Heart left ventricle (tissue), 16 donors: ENCODE measurements around the gene MRPL19. TPM values are rescaled to one million over a fixed set of nuclear protein-coding genes. Genes with fewer than 3 reads are reported as not detected.
A peak's percentile ranks its signal among the peaks of the same experiment; 100 is the strongest.
"Not testable (repeated sequence)": the region's sequence is repeated elsewhere in the genome, so short reads cannot be mapped to it uniquely, and the experiment has no call there.

Experiments used
- ATAC-seq, 4 donors: fragments of 200-7000 bp; cut with Tn5 transposase; one replicate each; pipeline ENCODE4 v1.9.1; 2020 to 2022; ENCODE audit warnings: moderate library complexity in 4 of 4, mild to moderate bottlenecking in 3 of 4, moderate number of reproducible peaks in 1 of 4
- DNase-seq, 5 donors: peaks; one replicate each; pipeline ENCODE4 v3.0.0-alpha.2; 2020
- H3K27ac ChIP-seq, 12 donors: fragments of 200-600 bp; sonication (generic) in 4 of 12; one replicate each; pipeline versions ENCODE4 v1.5.0 to v1.8.0; 2016 to 2022; ENCODE audit warnings: mild to moderate bottlenecking in 2 of 12
- H3K27me3 ChIP-seq, 9 donors: fragments of 200-600 bp; sonication (generic) in 2 of 9; one replicate each; pipeline versions ENCODE4 v1.5.1 to v1.8.0; 2016 to 2022; ENCODE audit warnings: mild to moderate bottlenecking in 3 of 9
- H3K36me3 ChIP-seq, 9 donors: fragments of 200-600 bp; sonication (generic) in 2 of 9; one replicate each; pipeline versions ENCODE4 v1.5.0 to v1.8.0; 2018 to 2022; ENCODE audit warnings: mild to moderate bottlenecking in 2 of 9
- H3K4me1 ChIP-seq, 12 donors: fragments of 200-600 bp; sonication (generic) in 4 of 12; one replicate each; pipeline versions ENCODE4 v1.5.0 to v1.8.0; 2016 to 2022; ENCODE audit warnings: mild to moderate bottlenecking in 3 of 12
- H3K4me3 ChIP-seq, 12 donors: fragments of 200-600 bp; sonication (generic) in 4 of 12; one replicate each; pipeline versions ENCODE4 v1.5.0 to v1.8.0; 2017 to 2022; ENCODE audit warnings: mild to moderate bottlenecking in 9 of 12, moderate library complexity in 4 of 12
- H3K9me3 ChIP-seq, 12 donors: fragments of 200-600 bp; sonication (generic) in 4 of 12; one replicate each; pipeline versions ENCODE4 v1.5.0 to v1.8.0; 2016 to 2022; ENCODE audit warnings: mild to moderate bottlenecking in 1 of 12
- POLR2A ChIP-seq, 2 donors: fragments of 450-650 bp; IDR thresholded peaks; one replicate each; pipeline ENCODE4 v1.6.1; 2017; ENCODE audit warnings: antibody characterized with exemption in 2 of 2, mild to moderate bottlenecking in 2 of 2, moderate library complexity in 2 of 2
- WGBS, 4 donors: extraction: QIAGEN DNeasy Blood & Tissue Kit in 2 of 4; methylation state at CpG; one replicate each; pipeline versions ENCODE4 v1.1.5 to v1.1.7; 2013 to 2018; 5-methylcytosine and 5-hydroxymethylcytosine counted together
- intact Hi-C, 10 donors: fragments of 100-400 bp; cut with DNase I; formaldehyde crosslinking; loops; one replicate each; pipeline versions ENCODE4 v1.11.1 to v1.14.2; 2022
- polyA plus RNA-seq, 2 donors: library from polyadenylated mRNA; stranded (reverse); fragments of 200-250 nt; gene quantifications; one replicate each; pipeline ENCODE4 v1.2.3, GENCODE V29; 2013
- total RNA-seq, 9 donors: library from RNA; depleted of rRNA in 2 of 9; stranded (reverse); fragments of >200 nt in 2 of 9; fragmentation: NEBNext Ultra II Directional in 3 of 9; extraction: Animal tissue kit (Norgen Biotek cat#: 25700) in 3 of 9; gene quantifications; one replicate each; pipeline versions ENCODE4 v1.1.0 to v1.2.4, GENCODE V29; 2016 to 2023
- TF ChIP-seq, protein P1 (sequence below), 12 donors: fragments of 200-600 bp; sonication (generic) in 4 of 12; IDR thresholded peaks; one replicate each; pipeline versions ENCODE4 v1.5.0 to v1.8.0; 2018 to 2022; ENCODE audit warnings: antibody characterized with exemption in 12 of 12, mild to moderate bottlenecking in 5 of 12
- donor health status: ischemic (EF 13 %, LVEDD 7.1; RV severe dilation, severe dysfunction).
- donor health status: healthy with polysubstance abuse.
- donor health status: DM: no; HTN: yes; CAD: no.
- donor health status: DM: no; HTN: no; CAD: no.
- donor health status: ischemic (EF 25% LVEDD 6.9; RV normal size, moderate dysfunction).
- donor health status: ischemic (EF 25% LVEDD 5.7; RV mildly dilated, moderate dysfunction).
- donor health status: healthy.
- donor health status: DM: yes; HTN: yes; CAD: no.
- donor health status: ischemic (EF 35%, LVEDD 5.7; RV mildly dilated, moderate dysfunction).
- donor health status: nonischemic (EF 11% LVEDD 7.7; RV severe dilation, severe dysfunction).
- donor health status: DM: yes; HTN: yes; CAD: no.
- donor health status: PGD.
- donor health status: ischemic (EF 29% LVEDD 5.4; RV normal size, mild dysfunction).
- donor health status: nonischemic (EF 23%, LVEDD 6.1; RV moderate dilation, normal function).

The MRPL19 gene
- total and polyA plus RNA-seq, 11 donors = 19.7 to 82.8 (median 56.4) TPM

DNA sequence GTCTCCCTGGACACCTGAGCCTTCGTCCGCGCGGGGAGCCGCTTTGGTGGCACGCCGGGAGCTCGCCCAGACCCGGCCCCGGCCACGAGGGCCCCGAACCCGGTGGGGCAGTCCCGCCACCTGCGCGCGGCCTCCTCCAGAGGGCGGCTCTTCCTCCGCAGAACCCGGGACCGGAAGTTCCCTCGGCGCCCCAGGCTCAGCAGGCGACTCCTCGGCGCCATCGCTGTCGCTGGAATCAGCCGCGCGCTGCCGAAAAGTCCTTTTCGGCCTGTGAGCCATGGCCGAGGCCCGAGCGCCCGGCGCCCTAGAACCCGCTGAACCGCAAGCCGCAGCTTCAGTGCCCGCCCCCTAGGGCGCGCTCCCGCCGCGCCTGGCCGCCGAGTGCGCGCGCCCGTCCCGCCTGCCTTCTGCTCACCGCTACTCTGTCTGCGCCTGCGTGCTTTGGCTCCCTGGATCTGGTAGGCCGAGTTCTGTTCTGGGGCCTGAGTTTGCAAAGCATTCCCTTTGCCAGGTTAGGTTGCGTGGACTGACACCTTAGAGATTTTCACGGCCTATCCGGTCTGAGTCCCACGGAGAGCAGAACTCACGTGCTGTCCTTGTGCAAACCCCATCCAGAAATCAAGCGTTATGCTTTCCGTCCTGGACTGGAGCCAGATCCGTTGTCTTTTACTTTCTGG lies 64.1 kb downstream of the MRPL19 start, which contains the start of gene GCFC2:
GCFC2 (minus strand) TSS at position 339 of the 677 bp plus-strand sequence; CDS start at position 279, 60 bp downstream.
- Histone ChIP-seq H3K4me1 (peaks cover 0 to 28% (median 9%) of the 10 kb centered on the region in 12 donors), H3K9me3 (no peaks in the 10 kb centered on the region), H3K27me3 (no peaks in the 10 kb centered on the region), H3K4me3 (peak within 1 kb of the TSS; percentile 60 to 90 (median 77)), H3K36me3 (peaks cover 0 to 11% (median 3%) of the 10 kb centered on the region in 9 donors), H3K27ac (peak within 1 kb of the TSS; percentile 46 to 95 (median 92))
- TF ChIP-seq POLR2A (IDR thresholded peaks at IDR 0.05) = peak in 1 of 2 donors; percentile 68
- TF ChIP-seq, protein P1, sequence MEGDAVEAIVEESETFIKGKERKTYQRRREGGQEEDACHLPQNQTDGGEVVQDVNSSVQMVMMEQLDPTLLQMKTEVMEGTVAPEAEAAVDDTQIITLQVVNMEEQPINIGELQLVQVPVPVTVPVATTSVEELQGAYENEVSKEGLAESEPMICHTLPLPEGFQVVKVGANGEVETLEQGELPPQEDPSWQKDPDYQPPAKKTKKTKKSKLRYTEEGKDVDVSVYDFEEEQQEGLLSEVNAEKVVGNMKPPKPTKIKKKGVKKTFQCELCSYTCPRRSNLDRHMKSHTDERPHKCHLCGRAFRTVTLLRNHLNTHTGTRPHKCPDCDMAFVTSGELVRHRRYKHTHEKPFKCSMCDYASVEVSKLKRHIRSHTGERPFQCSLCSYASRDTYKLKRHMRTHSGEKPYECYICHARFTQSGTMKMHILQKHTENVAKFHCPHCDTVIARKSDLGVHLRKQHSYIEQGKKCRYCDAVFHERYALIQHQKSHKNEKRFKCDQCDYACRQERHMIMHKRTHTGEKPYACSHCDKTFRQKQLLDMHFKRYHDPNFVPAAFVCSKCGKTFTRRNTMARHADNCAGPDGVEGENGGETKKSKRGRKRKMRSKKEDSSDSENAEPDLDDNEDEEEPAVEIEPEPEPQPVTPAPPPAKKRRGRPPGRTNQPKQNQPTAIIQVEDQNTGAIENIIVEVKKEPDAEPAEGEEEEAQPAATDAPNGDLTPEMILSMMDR (IDR thresholded peaks at IDR 0.05) = peak; percentile 25 to 68 (median 46)
- WGBS, 4 donors = 1 to 4% (median 1%) methylated on average over 11 to 66 of the region's 66 CpGs
- ATAC-seq (peak; percentile 93 to 99 (median 98)), DNase-seq (peak; percentile 88 to 94 (median 93))
- intact Hi-C loops = loop anchor here in 4 of 10 donors (2.0 to 10.0 kb wide), 3 partner anchors 63 to 66 kb away; partner anchors contain the start of gene MRPL19 (in 4 of the 4)

DNA sequence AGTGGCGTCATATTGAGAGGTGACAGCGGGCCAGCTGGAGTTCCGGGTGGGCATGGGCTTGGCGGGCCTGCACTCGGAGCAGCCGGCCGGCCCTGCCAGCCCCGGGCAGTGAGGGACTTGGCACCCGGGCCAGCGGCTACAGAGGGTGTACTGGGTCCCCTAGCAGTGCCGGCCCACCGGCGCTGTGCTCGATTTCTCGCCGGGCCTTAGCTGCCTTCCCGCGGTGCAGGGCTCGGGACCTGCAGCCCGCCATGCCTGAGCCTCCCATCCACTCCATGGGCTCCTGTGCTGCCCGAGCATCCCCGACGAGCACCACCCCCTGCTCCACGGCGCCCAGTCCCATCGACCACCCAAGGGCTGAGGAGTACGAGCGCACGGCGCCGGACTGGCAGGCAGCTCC lies 65.0 kb downstream of the MRPL19 start:
- ATAC-seq = not testable (repeated sequence)

DNA sequence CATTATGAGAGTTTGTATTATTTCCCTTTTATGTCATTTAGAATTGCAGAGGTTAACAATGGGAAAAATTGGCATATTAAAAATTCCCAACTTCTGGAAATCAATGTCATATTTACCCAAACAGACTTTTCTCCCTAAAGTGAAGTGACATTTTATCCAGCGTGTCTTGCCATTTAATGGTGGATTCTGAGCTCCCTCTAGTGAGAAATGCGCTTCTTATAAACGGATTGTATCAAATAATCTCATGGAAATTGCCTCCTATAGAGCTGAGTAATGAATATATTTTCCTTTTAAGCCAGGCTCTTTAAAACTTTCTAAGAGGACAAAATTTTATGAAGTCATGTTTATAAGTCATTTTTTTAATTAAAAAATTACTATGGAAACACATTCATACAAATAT lies 69.8 kb downstream of the MRPL19 start:
- no peak overlapping the region for H3K4me3 ChIP-seq
- ATAC-seq (no peak), DNase-seq (no peak)
- peaks cover 0 to 2% (median 0%) of the 10 kb centered on the region in 12 donors for H3K4me1 ChIP-seq
- H3K36me3 ChIP-seq = no peaks in the 10 kb centered on the region
- H3K9me3 ChIP-seq = peaks cover 0 to 8% (median 0%) of the 10 kb centered on the region in 12 donors
- peaks cover 0 to 7% (median 0%) of the 10 kb centered on the region in 9 donors for H3K27me3 ChIP-seq
- no peak overlapping the region for H3K27ac ChIP-seq
- WGBS, 4 donors = 45 to 55% (median 51%) methylated on average over 3 of the region's 3 CpGs
- TF ChIP-seq, protein P1 (IDR thresholded peaks at IDR 0.05) = peak in 1 of 12 donors; percentile 7
- no peak for TF ChIP-seq POLR2A (IDR thresholded peaks at IDR 0.05)
- intact Hi-C loops = loop anchor here in 2 of 10 donors (5.0 to 10.0 kb wide), 2 partner anchors 72 to 79 kb away; partner anchors contain the start of gene MRPL19 (in 1 of the 2)

More for the DNA sequence above, 65.0 kb downstream of the MRPL19 start:
- peak overlapping the region in 6 of 12 donors; percentile 68 to 90 (median 80) for H3K4me3 ChIP-seq
- WGBS, 4 donors = 97 to 98% (median 98%) methylated on average over 21 to 31 of the region's 31 CpGs
- DNase-seq = peak in 1 of 5 donors; percentile 59
- peak overlapping the region in 7 of 12 donors; percentile 87 to 95 (median 93) for H3K27ac ChIP-seq
- not testable (repeated sequence) for H3K36me3 ChIP-seq, H3K9me3 ChIP-seq, H3K27me3 ChIP-seq
- H3K4me1 ChIP-seq = peaks cover 0 to 25% (median 9%) of the 10 kb centered on the region in 12 donors
- intact Hi-C loops = loop anchor here in 4 of 10 donors (2.0 to 10.0 kb wide), 3 partner anchors 64 to 67 kb away; partner anchors contain the start of gene MRPL19 (in 4 of the 4)

DNA sequence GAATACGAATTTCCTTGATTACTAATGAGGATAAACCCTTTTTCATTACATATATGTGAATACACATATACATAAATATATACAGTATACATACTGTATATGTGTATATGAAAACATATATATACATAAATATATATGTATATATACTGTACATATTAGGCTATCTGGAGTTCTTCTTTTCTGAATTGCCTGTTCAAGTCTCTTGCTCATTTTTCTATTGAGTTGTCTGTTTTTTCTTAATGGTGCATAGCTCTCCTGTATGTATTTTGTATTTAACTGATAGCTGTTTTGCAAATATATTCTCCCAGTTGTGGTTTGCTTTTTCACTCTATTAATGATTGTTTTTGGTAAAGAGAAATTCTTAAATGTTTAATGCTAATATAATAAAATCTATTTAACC lies 73.0 kb downstream of the MRPL19 start:
- no peak for ATAC-seq
- peaks cover 0 to 7% (median 0%) of the 10 kb centered on the region in 9 donors for H3K27me3 ChIP-seq
- TF ChIP-seq, protein P1 (IDR thresholded peaks at IDR 0.05) = no peak
- no peak for TF ChIP-seq POLR2A (IDR thresholded peaks at IDR 0.05)
- H3K9me3 ChIP-seq = peaks cover 0 to 8% (median 0%) of the 10 kb centered on the region in 12 donors
- intact Hi-C loops = loop anchor here in 2 of 10 donors (5.0 to 10.0 kb wide), 2 partner anchors 75 to 82 kb away; partner anchors contain the start of gene MRPL19 (in 1 of the 2)
- DNase-seq = no peak
- no peak overlapping the region for H3K27ac ChIP-seq
- 88 to 96% (median 94%) methylated on average over 1 of the region's 1 CpG for WGBS, 4 donors
- H3K4me1 ChIP-seq = no peaks in the 10 kb centered on the region
- no peaks in the 10 kb centered on the region for H3K36me3 ChIP-seq
- no peak overlapping the region for H3K4me3 ChIP-seq
